Measurements from ENCODE around the gene TFCP2.

DNA sequence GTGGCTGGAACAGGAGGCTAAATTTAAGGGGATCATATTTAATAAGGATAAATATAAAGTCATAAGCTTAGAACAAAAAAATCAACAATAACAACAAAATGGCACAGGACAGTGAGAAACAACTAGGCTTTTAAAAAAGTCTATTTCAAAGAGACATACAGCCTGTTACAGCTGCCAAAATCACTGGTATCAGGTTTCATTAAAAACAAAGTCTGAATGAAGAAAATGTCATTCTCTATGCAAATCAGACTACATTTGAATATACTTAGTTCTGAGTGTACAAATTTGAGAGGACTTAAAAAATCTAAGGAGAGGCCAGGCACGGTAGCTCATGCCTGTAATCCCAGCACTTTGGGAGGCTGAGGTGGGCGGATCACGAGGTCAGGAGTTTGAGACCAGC is 44.0 kb downstream of the TFCP2 start:
- TF ChIP-seq, protein P1, sequence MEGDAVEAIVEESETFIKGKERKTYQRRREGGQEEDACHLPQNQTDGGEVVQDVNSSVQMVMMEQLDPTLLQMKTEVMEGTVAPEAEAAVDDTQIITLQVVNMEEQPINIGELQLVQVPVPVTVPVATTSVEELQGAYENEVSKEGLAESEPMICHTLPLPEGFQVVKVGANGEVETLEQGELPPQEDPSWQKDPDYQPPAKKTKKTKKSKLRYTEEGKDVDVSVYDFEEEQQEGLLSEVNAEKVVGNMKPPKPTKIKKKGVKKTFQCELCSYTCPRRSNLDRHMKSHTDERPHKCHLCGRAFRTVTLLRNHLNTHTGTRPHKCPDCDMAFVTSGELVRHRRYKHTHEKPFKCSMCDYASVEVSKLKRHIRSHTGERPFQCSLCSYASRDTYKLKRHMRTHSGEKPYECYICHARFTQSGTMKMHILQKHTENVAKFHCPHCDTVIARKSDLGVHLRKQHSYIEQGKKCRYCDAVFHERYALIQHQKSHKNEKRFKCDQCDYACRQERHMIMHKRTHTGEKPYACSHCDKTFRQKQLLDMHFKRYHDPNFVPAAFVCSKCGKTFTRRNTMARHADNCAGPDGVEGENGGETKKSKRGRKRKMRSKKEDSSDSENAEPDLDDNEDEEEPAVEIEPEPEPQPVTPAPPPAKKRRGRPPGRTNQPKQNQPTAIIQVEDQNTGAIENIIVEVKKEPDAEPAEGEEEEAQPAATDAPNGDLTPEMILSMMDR (IDR thresholded peaks at IDR 0.05), result no peak
- no peak for TF ChIP-seq ZFX (IDR thresholded peaks at IDR 0.05; ENCODE audit: borderline replicate concordance)
